ENCODE data around the gene EEPD1.

Gene EEPD1

DNA sequence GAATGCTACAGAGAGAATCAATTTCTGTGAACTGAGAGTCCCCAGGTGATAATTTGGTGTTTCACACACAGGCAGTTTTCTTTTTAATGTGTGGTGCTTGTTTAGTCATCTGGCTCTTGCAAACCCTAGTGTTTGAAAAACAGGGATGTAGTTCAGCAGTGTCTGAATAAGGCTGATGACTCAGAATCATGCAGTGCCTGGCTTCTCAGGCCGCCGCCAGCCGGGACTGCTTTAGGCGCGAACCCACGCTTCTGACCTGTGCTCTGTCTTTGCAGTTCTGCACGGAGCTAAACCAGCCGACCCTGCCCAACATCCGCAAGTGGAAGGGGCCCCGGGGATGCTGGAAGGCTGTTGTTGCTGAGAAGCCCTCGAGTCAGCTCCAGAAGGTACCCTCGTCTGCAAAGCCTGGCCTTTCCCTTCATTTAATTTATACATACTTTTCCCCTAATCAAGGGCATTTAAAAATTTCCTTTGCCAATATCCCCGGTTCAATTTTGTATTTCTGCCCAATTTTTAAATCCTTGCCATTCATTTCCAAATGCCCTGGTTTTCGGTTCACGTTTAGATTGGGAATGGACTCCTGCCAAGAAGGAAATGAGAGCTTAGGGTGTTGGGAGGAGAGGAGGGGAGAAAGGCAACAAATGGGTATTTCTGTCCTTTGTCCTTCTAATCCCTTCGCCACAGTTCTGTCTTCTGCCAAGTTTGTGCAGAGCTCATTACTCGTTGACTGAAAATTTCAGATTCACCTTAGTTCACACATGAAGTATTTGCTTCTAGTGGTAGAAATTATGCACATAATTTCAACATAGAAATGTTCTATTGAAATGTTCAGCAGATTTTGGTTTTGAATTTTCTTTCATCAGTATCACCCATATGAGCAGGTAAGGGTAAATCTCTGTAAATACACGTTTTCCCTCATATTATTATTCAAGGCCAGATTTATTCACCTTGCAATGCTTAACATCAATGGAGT, 128.1 kb downstream of the EEPD1 start:
- H3K9me3 Mint-ChIP-seq: no peaks in the 10 kb centered on the region
- H3K4me1 Mint-ChIP-seq (ENCODE audit: low read depth): peaks cover 26% of the 10 kb centered on the region
- no peak for DNase-seq (ENCODE audit: low spot score)
- H3K27me3 Mint-ChIP-seq (ENCODE audit: low read depth): no peaks in the 10 kb centered on the region
- no peak overlapping the region for H3K27ac Mint-ChIP-seq
- H3K36me3 Mint-ChIP-seq (ENCODE audit: low read depth): no peaks in the 10 kb centered on the region
- H3K4me3 Mint-ChIP-seq: no peak overlapping the region

GRCh38 chr7:36281945-36282717, 129.1 kb downstream of the EEPD1 start:
- peaks cover 2% of the 10 kb centered on the region for H3K36me3 Mint-ChIP-seq (ENCODE audit: low read depth)
- H3K4me3 Mint-ChIP-seq: no peak overlapping the region
- H3K4me1 Mint-ChIP-seq (ENCODE audit: low read depth): peaks cover 31% of the 10 kb centered on the region
- H3K27ac Mint-ChIP-seq: no peak overlapping the region
- H3K9me3 Mint-ChIP-seq: no peaks in the 10 kb centered on the region
- H3K27me3 Mint-ChIP-seq (ENCODE audit: low read depth): no peaks in the 10 kb centered on the region
- DNase-seq (ENCODE audit: low spot score): no peak

- Mint-ChIP-seq H3K27me3 (ENCODE audit: low read depth) (no peaks in the 10 kb centered on the region), H3K9me3 (no peaks in the 10 kb centered on the region), H3K27ac (no peak overlapping the region), H3K4me3 (no peak overlapping the region), H3K4me1 (ENCODE audit: low read depth) (peaks cover 42% of the 10 kb centered on the region), H3K36me3 (ENCODE audit: low read depth) (peaks cover 4% of the 10 kb centered on the region)
- no peak for DNase-seq (ENCODE audit: low spot score)
Measured at GRCh38 chr7:36283181-36283580, 130.1 kb downstream of the EEPD1 start.

DNA sequence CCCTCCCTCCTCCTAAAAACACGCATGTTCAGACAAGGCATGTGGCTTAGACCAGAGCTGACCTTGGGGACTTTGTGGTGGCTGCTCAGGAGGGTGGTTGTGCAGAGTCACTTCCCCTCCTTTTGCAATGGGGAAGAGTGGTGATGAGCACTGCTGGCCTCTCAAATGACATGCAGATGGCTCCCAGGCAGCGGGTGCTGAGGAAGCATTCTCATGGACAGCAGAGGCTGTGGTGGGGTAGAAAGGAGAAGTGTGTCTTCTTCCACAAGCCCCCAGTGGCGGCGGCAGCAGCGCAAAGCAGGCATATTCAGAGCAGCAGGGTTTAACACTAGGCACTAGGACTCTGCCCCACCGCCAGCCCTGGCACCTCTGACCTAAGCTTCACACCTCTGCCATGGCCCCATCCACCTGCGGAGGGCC, 130.7 kb downstream of the EEPD1 start:
- Mint-ChIP-seq H3K27me3 (ENCODE audit: low read depth) (no peaks in the 10 kb centered on the region), H3K27ac (no peak overlapping the region), H3K4me3 (no peak overlapping the region), H3K4me1 (ENCODE audit: low read depth) (peaks cover 45% of the 10 kb centered on the region), H3K9me3 (no peaks in the 10 kb centered on the region), H3K36me3 (ENCODE audit: low read depth) (peaks cover 5% of the 10 kb centered on the region)
- DNase-seq (ENCODE audit: low spot score): no peak

- no peaks in the 10 kb centered on the region for H3K27me3 Mint-ChIP-seq (ENCODE audit: low read depth)
- H3K9me3 Mint-ChIP-seq: no peaks in the 10 kb centered on the region
- no peak for DNase-seq (ENCODE audit: low spot score)
- H3K27ac Mint-ChIP-seq: peak overlapping the region; percentile 38
- peaks cover 48% of the 10 kb centered on the region for H3K4me1 Mint-ChIP-seq (ENCODE audit: low read depth)
- peaks cover 7% of the 10 kb centered on the region for H3K36me3 Mint-ChIP-seq (ENCODE audit: low read depth)
- H3K4me3 Mint-ChIP-seq: no peak overlapping the region
Measured at GRCh38 chr7:36284456-36285090, 131.5 kb downstream of the EEPD1 start.

DNA sequence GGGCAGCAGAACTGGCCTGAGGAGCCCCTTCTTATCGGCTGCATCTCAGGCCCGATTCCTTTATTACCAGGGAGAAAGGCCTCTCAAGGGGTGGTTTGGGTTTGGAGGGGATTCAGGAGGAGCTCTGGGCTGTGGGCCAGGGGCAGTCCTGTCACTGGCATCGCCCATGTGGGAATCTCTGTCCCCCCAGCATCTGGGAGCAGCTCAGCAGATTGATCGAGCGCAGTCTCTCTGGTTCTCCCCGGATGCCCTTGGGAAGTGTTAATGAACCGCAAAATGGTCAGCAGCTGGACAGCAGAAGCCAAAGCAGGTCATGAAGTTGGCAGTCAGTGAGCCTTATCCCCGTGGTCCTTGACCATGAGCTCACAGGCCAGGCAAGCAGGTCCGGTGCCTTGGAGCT, 132.2 kb downstream of the EEPD1 start:
- Mint-ChIP-seq H3K9me3 (no peaks in the 10 kb centered on the region), H3K36me3 (ENCODE audit: low read depth) (peaks cover 7% of the 10 kb centered on the region), H3K27me3 (ENCODE audit: low read depth) (no peaks in the 10 kb centered on the region), H3K4me1 (ENCODE audit: low read depth) (peaks cover 46% of the 10 kb centered on the region), H3K27ac (no peak overlapping the region), H3K4me3 (no peak overlapping the region)
- no peak for DNase-seq (ENCODE audit: low spot score)

DNA sequence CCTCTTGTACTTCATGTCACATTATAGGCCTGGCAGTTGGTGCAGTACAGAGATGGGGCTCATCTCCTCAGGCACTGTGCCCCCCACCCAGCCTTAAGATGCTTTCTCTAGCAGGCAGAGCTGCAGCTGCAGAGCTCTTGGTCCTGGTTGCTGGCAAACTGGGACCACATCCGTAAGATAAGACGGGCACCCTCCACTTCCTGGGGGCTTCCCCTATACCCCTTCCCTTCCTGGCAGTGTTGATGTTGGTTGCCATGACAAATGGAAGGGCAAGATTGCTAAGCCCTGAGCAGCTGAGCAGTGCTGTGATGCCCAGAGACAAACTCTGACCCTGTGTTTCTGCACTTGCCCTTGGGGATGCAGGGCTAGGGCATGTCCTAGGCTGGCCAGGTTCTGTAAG, 133.2 kb downstream of the EEPD1 start:
- no peaks in the 10 kb centered on the region for H3K9me3 Mint-ChIP-seq
- peaks cover 9% of the 10 kb centered on the region for H3K36me3 Mint-ChIP-seq (ENCODE audit: low read depth)
- H3K4me3 Mint-ChIP-seq: peak overlapping the region; percentile 84
- no peaks in the 10 kb centered on the region for H3K27me3 Mint-ChIP-seq (ENCODE audit: low read depth)
- peak; percentile 30 for DNase-seq (ENCODE audit: low spot score)
- H3K4me1 Mint-ChIP-seq (ENCODE audit: low read depth): peaks cover 49% of the 10 kb centered on the region
- H3K27ac Mint-ChIP-seq: peak overlapping the region; percentile 96

DNA sequence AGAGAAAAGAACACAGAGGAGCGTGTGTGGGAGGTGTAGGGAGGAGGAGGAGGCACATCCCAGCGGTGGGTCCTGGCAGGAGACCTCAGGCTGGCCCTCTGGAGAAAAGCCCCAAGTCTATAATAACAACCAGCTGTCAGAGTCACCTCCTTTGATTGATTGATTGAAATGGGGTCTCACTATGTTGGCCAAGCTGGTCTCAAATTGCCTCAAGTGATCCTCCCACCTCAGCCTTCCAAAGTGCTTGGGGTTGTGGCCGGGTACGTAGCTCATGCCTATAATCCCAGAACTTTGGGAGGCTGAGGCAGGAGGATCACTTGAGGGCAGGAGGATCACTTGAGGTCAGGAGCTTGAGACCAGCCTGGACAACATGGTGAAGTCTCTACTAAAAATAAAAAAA, 133.6 kb downstream of the EEPD1 start:
- Mint-ChIP-seq H3K4me3 (peak overlapping the region; percentile 84), H3K9me3 (no peaks in the 10 kb centered on the region), H3K36me3 (ENCODE audit: low read depth) (peaks cover 9% of the 10 kb centered on the region), H3K27me3 (ENCODE audit: low read depth) (no peaks in the 10 kb centered on the region), H3K4me1 (ENCODE audit: low read depth) (peaks cover 51% of the 10 kb centered on the region), H3K27ac (peak overlapping the region; percentile 96)
- no peak for DNase-seq (ENCODE audit: low spot score)

- no peaks in the 10 kb centered on the region for H3K9me3 Mint-ChIP-seq
- DNase-seq (ENCODE audit: low spot score): peak; percentile 30
- peaks cover 59% of the 10 kb centered on the region for H3K4me1 Mint-ChIP-seq (ENCODE audit: low read depth)
- peak overlapping the region; percentile 81 for H3K4me3 Mint-ChIP-seq
- H3K27ac Mint-ChIP-seq: peak overlapping the region; percentile 90
- H3K27me3 Mint-ChIP-seq (ENCODE audit: low read depth): no peaks in the 10 kb centered on the region
- peaks cover 9% of the 10 kb centered on the region for H3K36me3 Mint-ChIP-seq (ENCODE audit: low read depth)
Measured at GRCh38 chr7:36287371-36288241, 134.6 kb downstream of the EEPD1 start.

- H3K27ac Mint-ChIP-seq: peak overlapping the region; percentile 90
Measured at GRCh38 chr7:36288501-36288900, 135.4 kb downstream of the EEPD1 start.

DNA sequence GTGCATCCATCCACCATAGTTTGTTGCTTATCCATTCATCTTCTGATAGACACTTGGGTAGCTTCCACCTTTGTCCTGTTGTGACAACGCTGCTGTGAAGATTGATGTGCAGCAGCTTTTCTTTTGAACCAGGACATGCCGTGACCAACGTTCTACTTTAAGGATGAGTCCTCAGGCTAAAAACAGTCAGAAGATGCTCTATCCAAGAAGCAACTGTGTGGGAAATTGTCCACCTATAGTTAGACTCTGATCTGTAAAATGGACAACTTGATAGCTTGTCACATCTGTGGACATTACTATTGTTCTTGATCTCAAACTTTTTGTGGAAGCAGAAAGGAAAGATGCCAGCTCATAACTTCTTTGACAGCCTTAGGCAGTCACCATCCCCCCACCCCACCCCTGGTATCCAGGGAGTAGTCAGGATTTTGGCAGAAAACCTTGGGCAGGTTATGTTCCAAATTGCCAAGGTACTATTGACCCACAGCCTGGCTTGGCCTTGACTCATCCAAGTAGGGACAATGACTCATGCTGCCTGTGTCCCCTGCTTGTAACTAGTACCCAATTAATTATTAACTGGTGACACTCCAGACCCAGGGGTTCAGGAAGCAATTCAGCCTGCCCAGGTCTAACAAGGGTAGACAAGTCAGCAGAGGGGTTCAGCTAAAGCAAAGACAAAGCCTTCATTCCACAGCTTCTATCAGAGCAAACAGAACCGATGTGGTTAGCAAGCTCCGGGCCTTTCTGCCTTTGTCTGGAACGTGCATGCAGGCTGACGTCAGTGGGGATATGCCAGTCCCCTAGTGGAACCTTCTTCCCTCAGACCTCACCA, 137.0 kb downstream of the EEPD1 start:
- Mint-ChIP-seq H3K27me3 (ENCODE audit: low read depth) (no peaks in the 10 kb centered on the region), H3K27ac (no peak overlapping the region), H3K4me3 (no peak overlapping the region), H3K36me3 (ENCODE audit: low read depth) (peaks cover 9% of the 10 kb centered on the region), H3K4me1 (ENCODE audit: low read depth) (peaks cover 42% of the 10 kb centered on the region), H3K9me3 (no peaks in the 10 kb centered on the region)
- DNase-seq (ENCODE audit: low spot score): no peak

More at GRCh38 chr7:36288501-36288900, 135.4 kb downstream of the EEPD1 start:
- Mint-ChIP-seq H3K4me1 (ENCODE audit: low read depth) (peaks cover 53% of the 10 kb centered on the region), H3K36me3 (ENCODE audit: low read depth) (peaks cover 9% of the 10 kb centered on the region), H3K4me3 (peak overlapping the region; percentile 81), H3K9me3 (no peaks in the 10 kb centered on the region), H3K27me3 (ENCODE audit: low read depth) (no peaks in the 10 kb centered on the region)
- no peak for DNase-seq (ENCODE audit: low spot score)

DNA sequence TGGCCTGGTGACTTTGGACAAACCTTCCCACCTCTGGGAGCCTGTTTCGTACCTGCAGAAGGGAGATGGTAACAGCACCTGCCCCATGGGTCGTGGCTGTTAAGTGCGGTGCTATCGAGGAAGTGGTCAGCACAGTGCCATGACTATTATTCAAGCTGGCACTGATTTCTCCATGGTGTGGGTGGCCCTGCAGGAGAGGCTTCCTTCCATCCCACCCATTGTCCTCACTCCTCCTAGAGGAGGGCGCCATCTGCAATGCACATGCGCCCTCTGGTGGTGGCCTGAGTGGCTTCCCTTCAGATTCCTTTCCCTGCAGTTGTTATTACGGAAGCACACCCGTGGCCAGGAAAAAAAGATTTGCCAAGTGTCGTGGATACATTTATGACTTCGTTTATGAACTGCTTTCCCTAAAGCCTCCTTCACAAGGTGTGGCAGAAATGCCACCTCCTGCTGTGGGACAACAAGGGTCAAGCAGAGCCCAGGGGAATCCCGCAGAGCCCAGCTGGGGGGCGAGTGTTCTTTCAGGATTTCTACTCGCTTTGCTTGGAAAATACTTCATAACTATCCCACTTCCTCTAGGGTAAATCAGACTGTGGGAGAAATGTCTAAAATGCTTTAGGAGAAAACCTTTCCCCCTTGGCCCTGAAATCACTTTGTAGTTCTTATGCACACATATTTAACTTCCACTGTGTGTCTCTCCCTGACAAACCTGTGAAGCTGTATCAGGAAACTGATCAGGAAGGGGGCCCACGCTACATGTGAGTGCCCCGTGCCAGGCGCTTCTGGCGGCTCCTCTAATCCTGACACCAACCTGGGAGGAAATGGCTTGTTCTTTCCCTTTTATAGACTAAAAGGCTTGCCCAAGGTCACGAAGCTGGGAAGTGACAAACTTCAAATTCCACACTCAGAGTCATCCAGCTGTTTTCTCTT, 138.6 kb downstream of the EEPD1 start:
- peak; percentile 49 for DNase-seq (ENCODE audit: low spot score)
- Mint-ChIP-seq H3K9me3 (no peaks in the 10 kb centered on the region), H3K4me1 (ENCODE audit: low read depth) (peaks cover 34% of the 10 kb centered on the region), H3K4me3 (peak overlapping the region; percentile 69), H3K27ac (peak overlapping the region; percentile 20), H3K27me3 (ENCODE audit: low read depth) (no peaks in the 10 kb centered on the region), H3K36me3 (ENCODE audit: low read depth) (peaks cover 7% of the 10 kb centered on the region)
